ENCODE data around the gene NACC2.

The NACC2 gene

GRCh38 chr9:136117916-136118319 lies 22.8 kb upstream of the NACC2 start:
- peaks cover 20% of the 10 kb centered on the region for H3K4me1 Mint-ChIP-seq
- peak overlapping the region; percentile 89 for H3K4me3 Mint-ChIP-seq
- no peaks in the 10 kb centered on the region for H3K36me3 Mint-ChIP-seq
- no peaks in the 10 kb centered on the region for H3K9me3 Mint-ChIP-seq
- H3K27me3 Mint-ChIP-seq, result no peaks in the 10 kb centered on the region
- peak overlapping the region; percentile 88 for H3K27ac Mint-ChIP-seq

- Mint-ChIP-seq H3K27ac (peak overlapping the region; percentile 88), H3K4me1 (peaks cover 24% of the 10 kb centered on the region), H3K27me3 (no peaks in the 10 kb centered on the region), H3K9me3 (no peaks in the 10 kb centered on the region), H3K4me3 (peak overlapping the region; percentile 89), H3K36me3 (no peaks in the 10 kb centered on the region)
Observed at GRCh38 chr9:136117291-136117915, 22.3 kb upstream of the NACC2 start.

GRCh38 chr9:136116360-136117098 lies 21.4 kb upstream of the NACC2 start:
- H3K4me3 Mint-ChIP-seq, result no peak overlapping the region

GRCh38 chr9:136115641-136116359 lies 20.7 kb upstream of the NACC2 start:
- Mint-ChIP-seq H3K36me3 (no peaks in the 10 kb centered on the region), H3K4me3 (no peak overlapping the region), H3K27me3 (no peaks in the 10 kb centered on the region), H3K27ac (no peak overlapping the region), H3K9me3 (no peaks in the 10 kb centered on the region), H3K4me1 (peaks cover 37% of the 10 kb centered on the region)

More at GRCh38 chr9:136116360-136117098, 21.4 kb upstream of the NACC2 start:
- no peaks in the 10 kb centered on the region for H3K36me3 Mint-ChIP-seq
- no peaks in the 10 kb centered on the region for H3K27me3 Mint-ChIP-seq
- H3K27ac Mint-ChIP-seq, result no peak overlapping the region
- no peaks in the 10 kb centered on the region for H3K9me3 Mint-ChIP-seq
- peaks cover 32% of the 10 kb centered on the region for H3K4me1 Mint-ChIP-seq

GRCh38 chr9:136115206-136115605 lies 20.1 kb upstream of the NACC2 start:
- Mint-ChIP-seq H3K27ac (peak overlapping the region; percentile 35), H3K4me1 (peaks cover 42% of the 10 kb centered on the region), H3K27me3 (no peaks in the 10 kb centered on the region), H3K9me3 (no peaks in the 10 kb centered on the region), H3K36me3 (no peaks in the 10 kb centered on the region), H3K4me3 (no peak overlapping the region)

GRCh38 chr9:136114610-136115009 lies 19.5 kb upstream of the NACC2 start:
- H3K9me3 Mint-ChIP-seq, result no peaks in the 10 kb centered on the region
- H3K27ac Mint-ChIP-seq, result peak overlapping the region; percentile 26
- no peaks in the 10 kb centered on the region for H3K27me3 Mint-ChIP-seq
- no peak overlapping the region for H3K4me3 Mint-ChIP-seq
- no peaks in the 10 kb centered on the region for H3K36me3 Mint-ChIP-seq
- H3K4me1 Mint-ChIP-seq, result peaks cover 45% of the 10 kb centered on the region

GRCh38 chr9:136112541-136112940 lies 17.5 kb upstream of the NACC2 start:
- Mint-ChIP-seq H3K27me3 (no peaks in the 10 kb centered on the region), H3K27ac (peak overlapping the region; percentile 94), H3K4me3 (no peak overlapping the region), H3K4me1 (peaks cover 56% of the 10 kb centered on the region), H3K36me3 (no peaks in the 10 kb centered on the region), H3K9me3 (no peaks in the 10 kb centered on the region)

- Mint-ChIP-seq H3K27me3 (no peaks in the 10 kb centered on the region), H3K9me3 (no peaks in the 10 kb centered on the region), H3K27ac (peak overlapping the region; percentile 87), H3K4me1 (peaks cover 62% of the 10 kb centered on the region), H3K36me3 (no peaks in the 10 kb centered on the region), H3K4me3 (no peak overlapping the region)
Observed at GRCh38 chr9:136111910-136112309, 16.8 kb upstream of the NACC2 start.

- H3K27ac Mint-ChIP-seq, result peak overlapping the region; percentile 51
- no peaks in the 10 kb centered on the region for H3K36me3 Mint-ChIP-seq
- H3K27me3 Mint-ChIP-seq, result no peaks in the 10 kb centered on the region
- peak overlapping the region; percentile 30 for H3K4me3 Mint-ChIP-seq
- no peaks in the 10 kb centered on the region for H3K9me3 Mint-ChIP-seq
- peaks cover 66% of the 10 kb centered on the region for H3K4me1 Mint-ChIP-seq
Observed at GRCh38 chr9:136111190-136111589, 16.1 kb upstream of the NACC2 start.

GRCh38 chr9:136110082-136111061 lies 15.3 kb upstream of the NACC2 start:
- Mint-ChIP-seq H3K27ac (peak overlapping the region; percentile 92), H3K9me3 (no peaks in the 10 kb centered on the region), H3K4me3 (peak overlapping the region; percentile 78), H3K4me1 (peaks cover 70% of the 10 kb centered on the region), H3K36me3 (no peaks in the 10 kb centered on the region), H3K27me3 (no peaks in the 10 kb centered on the region)

GRCh38 chr9:136109351-136110081 lies 14.4 kb upstream of the NACC2 start:
- H3K4me3 Mint-ChIP-seq, result peak overlapping the region; percentile 82
- no peaks in the 10 kb centered on the region for H3K9me3 Mint-ChIP-seq
- no peaks in the 10 kb centered on the region for H3K27me3 Mint-ChIP-seq
- no peaks in the 10 kb centered on the region for H3K36me3 Mint-ChIP-seq
- peak overlapping the region; percentile 84 for H3K27ac Mint-ChIP-seq
- H3K4me1 Mint-ChIP-seq, result peaks cover 64% of the 10 kb centered on the region

- no peaks in the 10 kb centered on the region for H3K27me3 Mint-ChIP-seq
- peak overlapping the region; percentile 23 for H3K4me3 Mint-ChIP-seq
- H3K36me3 Mint-ChIP-seq, result no peaks in the 10 kb centered on the region
- peak overlapping the region; percentile 59 for H3K27ac Mint-ChIP-seq
- no peaks in the 10 kb centered on the region for H3K9me3 Mint-ChIP-seq
- H3K4me1 Mint-ChIP-seq, result peaks cover 58% of the 10 kb centered on the region
Observed at GRCh38 chr9:136108648-136109266, 13.7 kb upstream of the NACC2 start.

GRCh38 chr9:136107953-136108647 lies 13.0 kb upstream of the NACC2 start:
- peak overlapping the region; percentile 67 for H3K4me3 Mint-ChIP-seq
- no peaks in the 10 kb centered on the region for H3K36me3 Mint-ChIP-seq
- no peaks in the 10 kb centered on the region for H3K27me3 Mint-ChIP-seq
- peaks cover 52% of the 10 kb centered on the region for H3K4me1 Mint-ChIP-seq
- peak overlapping the region; percentile 74 for H3K27ac Mint-ChIP-seq
- no peaks in the 10 kb centered on the region for H3K9me3 Mint-ChIP-seq
